ENCODE data around the gene ENTR1.
A peak's percentile ranks its signal among the peaks of the same experiment; 100 is the strongest.

The ENTR1 gene

GRCh38 chr9:136373300-136374182 lies 36.9 kb downstream of the ENTR1 start, which contains the start of gene CARD9:
Gene CARD9, minus strand, starts transcription at chr9:136373669. Its CDS starts 1,591 bp downstream, at chr9:136372078.
- no peak for DNase-seq

- no peak for DNase-seq
Measured at GRCh38 chr9:136372561-136373299, 37.7 kb downstream of the ENTR1 start.

DNA sequence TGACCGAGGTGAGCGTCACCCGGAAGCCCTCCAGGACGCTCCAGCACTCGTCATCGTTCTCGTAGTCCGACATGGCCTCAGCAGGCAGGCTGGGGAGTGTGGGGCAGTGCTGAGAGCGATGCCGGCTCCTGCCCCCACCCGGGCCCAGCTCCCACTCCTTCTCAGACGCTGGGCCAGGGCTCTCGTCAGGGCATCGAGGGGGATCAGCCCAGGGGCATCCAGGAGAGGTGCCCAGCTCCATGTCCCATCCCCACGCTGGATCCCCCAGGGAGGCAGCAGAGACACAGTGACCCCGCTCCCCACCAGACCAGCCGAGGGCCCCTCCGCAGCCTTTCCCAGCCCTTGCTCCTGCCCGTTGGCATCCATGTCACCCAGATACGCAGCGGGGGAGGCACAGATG lies 38.4 kb downstream of the ENTR1 start:
- no peak for DNase-seq

DNA sequence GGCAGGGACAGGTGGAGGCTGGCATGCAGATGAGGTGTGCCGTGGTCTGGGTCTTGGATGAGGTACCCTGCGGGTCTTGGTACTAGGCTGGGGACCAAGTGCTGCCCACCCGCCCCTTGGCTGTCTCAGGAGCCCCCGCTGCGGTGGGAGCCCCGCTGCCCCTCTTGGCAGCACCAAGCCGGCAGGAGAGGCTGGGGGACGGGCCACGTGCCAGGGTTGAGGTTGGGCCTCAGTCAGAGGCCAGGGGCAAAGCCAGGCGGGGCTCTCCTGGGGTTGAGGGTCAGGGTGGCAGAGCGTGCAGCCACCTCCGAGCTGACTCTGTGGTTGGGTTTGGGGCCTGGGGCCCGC lies 38.9 kb downstream of the ENTR1 start:
- no peak for DNase-seq

- DNase-seq: no peak
Measured at GRCh38 chr9:136370687-136371532, 39.5 kb downstream of the ENTR1 start.

DNA sequence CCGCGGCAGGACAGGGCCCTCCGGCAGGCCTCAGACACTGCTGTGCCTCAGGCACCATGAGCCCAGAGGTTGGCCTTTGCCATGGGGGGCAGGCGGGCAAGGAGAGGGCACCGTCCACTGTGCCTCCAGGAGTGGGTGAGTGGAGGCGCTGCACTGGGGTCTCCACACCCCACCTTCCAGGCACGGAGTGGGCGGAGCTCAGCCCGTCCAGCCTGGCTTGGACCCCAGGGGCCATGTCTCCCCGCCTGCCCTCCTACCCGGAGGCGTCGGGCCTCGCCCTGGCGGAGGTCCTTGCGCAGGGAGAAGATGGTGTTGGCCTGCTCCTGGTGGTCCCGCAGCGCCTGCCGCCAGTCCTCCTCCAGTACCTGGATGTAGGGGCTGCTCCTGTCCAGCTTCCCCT lies 40.4 kb downstream of the ENTR1 start:
- DNase-seq: no peak

DNA sequence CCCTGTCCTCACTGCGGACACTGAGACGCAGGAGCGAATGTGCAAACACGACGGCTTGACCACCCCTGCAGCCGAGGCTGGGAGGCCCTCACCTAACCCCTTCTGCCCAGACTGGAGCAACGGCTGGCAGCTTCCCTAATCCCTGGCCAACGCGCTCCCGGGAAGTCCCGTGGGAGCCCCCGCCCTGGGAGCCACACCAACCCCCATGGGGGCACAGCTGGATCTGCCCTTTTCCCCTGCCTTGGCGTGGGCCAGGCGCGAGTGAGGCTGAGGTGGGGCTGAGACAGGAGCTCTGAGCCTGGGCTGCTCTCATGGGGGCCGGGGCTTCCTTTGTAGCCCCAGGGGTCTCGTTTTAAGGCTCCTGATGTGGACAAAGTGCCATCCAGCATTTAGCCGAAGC lies 42.2 kb downstream of the ENTR1 start:
- no peak for DNase-seq

DNA sequence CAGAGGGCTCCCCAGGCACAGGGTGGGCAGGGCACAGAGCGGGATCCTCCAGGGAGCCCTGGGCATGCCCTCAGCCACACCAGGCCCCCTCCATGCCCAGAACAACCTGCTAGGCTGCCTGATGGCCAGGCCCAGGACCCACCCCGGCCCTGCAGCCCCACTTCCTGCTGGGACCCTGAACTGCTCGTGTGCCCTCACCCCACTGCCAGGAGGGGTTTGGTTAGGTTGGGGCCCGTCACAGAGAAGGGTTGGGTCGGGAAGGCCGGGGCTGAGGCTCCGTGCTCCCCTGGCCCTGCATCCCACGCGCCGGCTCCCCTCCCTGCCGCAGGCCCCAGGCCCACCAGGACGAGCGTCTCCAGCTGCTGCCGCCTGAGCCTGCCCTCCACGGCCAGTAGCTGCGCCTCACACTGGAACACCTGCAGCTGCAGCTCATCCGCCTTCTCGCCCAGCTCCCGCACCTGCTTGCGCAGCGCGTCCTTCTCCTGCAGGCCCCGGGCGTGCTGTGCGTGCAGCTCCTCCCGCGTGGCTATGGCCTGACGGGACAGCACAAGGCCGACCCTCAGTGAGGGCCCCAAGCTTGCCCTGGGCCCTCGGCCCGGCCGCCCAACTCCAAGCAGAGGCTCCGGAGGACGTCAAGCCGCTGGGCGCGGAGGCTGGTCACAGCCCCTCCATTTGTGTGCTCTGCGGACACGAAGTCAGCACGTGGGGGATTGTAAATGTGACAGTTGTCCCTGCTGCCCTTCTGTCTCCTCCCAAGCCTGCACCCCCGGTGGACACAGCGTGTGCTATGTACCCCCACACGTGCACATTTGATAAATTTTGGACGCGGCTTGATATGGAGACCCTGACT lies 42.9 kb downstream of the ENTR1 start:
- no peak for DNase-seq

DNA sequence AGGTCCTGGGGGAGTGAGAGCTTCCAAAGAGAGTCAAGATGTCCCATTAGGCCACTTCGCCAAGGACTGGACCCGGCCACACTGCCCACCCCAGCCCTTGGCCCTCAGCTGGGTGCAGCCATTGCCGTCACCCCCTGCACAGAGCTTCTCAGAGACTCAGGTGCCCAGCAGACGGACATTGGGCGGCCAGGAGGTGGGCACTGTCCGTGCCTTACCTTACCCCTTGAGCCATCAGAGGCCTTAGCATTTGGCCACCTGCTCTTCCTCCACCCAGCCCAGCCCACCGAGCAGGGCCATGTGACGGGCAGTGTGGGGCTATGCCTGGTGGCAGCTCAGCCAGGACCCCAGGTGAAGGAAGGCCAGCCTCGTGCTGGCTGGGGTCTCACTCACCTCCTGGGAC lies 43.6 kb downstream of the ENTR1 start:
- no peak for DNase-seq

DNA sequence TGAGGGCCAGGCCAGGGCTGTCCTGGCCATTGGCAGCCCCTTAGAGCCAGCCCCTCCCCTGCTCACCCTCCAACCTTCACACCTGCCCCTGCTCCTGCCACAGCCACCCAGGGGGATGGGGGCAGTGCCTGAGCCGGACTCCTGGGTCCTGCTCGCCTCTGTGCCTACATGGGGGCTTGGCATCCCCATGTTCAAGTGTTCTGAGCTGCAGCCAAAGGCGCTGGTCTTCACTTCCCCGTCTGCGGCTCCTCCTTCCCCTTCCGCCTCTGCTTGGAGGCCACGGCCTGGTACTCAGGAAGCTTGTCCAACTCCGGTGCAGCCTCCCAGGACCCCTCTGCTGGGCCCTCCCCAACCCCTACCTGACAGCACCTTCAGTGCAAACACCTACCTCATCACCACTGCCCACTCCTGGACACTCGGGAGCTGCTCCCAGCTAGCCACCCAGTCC lies 44.6 kb downstream of the ENTR1 start:
- DNase-seq: no peak

DNA sequence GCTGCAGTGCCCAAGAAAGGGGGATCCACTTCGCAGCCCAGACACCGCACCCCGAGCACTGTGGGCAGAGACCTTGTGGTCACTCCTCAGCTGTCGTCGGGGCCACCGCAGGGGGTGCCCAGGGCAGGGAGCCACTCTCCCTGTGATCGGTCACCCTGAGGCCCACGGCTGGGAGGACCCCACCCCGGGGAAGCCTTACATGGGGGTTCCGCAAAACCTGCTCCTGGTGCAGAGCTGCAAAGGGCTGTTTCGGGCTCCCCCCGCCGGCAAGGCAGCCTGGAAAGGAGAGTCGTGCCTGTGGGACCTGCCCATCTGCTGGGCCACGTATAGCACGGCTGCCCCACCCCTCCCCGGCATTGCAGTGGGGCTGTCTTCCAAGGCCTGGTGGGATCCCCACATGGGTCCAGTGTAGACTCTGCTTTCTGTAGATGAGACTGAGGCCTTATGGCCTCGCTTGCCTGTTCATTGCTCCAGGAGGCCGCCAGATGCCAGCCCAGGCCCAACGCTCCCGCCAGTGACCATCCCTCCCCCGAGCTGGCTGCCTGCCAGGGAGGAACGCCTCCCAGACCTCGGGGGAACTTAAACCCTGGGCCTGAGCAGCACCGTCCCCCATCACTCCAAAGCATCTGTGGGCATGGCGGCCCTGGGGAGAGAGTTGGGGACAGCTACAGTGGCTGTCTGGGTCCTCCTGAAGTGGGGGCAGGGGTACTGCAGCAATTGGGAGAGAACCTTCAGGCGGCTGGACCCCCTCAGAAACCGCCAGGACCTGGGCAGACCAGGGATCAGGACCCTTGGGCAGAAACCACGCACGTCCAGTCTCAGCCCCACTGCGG lies 45.3 kb downstream of the ENTR1 start:
- DNase-seq: no peak

DNA sequence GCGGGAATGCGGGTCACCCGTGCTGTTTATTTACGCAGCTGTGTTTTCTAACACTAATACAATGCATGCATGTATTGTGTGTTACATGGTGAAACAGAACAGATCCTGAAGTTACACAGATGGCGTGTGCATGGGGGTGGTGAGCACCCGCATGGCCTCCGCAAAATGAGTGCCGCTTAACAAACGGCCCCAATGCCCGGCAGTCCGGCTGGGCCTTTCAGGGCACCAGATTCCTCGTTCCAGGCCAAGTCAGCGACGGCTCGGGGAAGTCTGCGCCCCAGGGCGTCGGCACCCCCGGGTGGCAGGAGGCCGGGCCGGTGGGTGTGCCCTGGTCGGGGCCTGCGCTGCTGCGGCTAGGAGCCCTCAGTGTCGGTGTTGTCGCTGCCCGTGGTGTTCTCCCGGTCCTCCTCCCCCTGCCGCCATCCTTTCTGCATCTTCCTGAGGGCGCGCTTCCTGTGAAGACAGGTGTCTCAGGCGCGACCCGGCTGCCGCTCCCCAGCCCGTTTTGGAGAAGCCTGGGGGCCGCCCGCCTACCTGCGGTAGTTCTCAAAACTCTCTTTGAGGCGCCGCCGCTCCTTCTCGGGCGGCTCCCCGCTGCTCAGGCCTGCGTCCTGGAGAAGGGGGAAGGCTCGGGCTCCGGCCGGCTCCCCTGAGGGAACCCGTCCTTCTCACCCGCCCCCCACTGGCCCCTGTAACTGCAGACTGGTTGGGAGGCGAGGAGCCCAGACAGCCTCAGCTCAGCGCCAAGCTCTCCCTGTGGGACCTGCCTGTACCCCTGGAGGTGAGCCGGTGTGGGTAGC lies 46.3 kb downstream of the ENTR1 start:
- no peak for DNase-seq

GRCh38 chr9:136363106-136363948 lies 47.1 kb downstream of the ENTR1 start, which contains the start of gene DNLZ:
Gene DNLZ, minus strand, starts transcription at chr9:136363744. Its CDS starts 30 bp downstream, at chr9:136363714.
- DNase-seq: peak; percentile 94

DNA sequence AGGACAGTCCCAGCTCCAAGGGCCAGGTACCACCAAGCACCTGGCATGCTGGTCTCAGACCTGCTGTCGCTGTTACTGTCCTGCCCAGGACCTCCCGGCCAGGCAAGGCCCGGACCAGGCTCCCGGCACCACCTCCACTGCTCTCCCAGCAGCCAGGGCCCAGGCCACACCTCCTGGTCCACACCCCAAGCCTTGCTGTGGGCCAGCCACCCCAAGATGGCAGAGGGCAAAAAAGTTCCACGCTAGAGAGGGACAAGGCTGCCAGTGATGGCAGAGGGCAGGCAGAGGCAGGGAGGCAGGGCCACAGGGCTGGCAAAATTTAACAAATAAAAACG lies 48.0 kb downstream of the ENTR1 start:
- DNase-seq: no peak

- no peak for DNase-seq
Measured at GRCh38 chr9:136361754-136362449, 48.5 kb downstream of the ENTR1 start.

GRCh38 chr9:136361047-136361753 lies 49.2 kb downstream of the ENTR1 start:
- DNase-seq: no peak

DNA sequence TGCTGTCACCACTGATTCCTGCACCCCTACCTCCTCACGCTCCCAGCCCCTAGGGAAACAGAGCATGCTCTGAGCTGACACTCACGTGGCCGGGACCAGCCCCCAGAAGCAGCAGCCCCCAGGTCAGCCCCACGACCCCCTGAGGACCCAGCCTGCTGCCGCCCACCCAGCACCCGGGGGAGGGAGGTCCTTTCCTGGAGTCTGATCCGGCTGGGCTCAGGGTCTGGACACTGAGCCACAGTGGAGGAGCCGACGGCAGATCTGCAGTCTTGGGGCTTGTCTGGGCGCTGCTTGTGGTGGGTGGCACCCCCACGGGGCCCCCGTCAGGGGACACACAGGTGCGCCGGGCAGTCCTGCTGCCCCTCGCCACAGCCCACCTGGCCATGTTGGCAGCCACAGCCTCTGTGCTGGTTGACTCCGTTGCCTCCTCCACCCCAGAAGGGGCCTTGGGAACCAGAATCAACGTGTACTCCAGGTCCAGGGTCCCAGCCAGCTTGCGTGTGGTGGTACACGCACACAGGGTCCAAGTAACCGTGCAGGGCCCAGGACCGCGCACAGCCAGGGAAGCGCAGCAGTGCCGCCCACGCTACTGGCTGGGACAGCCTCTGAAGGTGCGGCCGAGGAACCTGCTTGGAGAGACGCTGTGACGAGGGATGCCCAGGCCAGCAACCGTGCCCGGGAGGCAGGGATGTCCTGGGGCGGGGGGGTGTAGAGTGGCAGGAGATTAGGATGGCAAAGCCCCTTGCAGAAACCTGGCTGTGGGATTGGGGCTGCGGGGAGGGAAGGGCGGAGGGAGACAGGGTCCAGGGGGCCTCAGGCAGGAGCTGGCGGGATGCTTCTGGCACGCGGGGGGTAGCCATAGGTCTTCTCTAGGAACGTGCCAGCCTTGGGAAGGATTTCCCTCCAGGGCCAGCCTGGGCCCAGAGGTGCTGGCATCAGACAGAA lies 50.4 kb downstream of the ENTR1 start:
- no peak for DNase-seq
